HG02981 (cell line): Measurements from ENCODE around the gene CLMN.
"Not testable (repeated sequence)": the region's sequence is repeated elsewhere in the genome, so short reads cannot be mapped to it uniquely, and the experiment has no call there.

Source experiments
- ATAC-seq: cut with Tn5 transposase; IDR thresholded peaks from one replicate; pipeline ENCODE4 v1.9.1; 2021; ENCODE audit warnings: mild to moderate bottlenecking, moderate library complexity; ENCODE audit not compliant: unreplicated experiment

The CLMN gene

DNA sequence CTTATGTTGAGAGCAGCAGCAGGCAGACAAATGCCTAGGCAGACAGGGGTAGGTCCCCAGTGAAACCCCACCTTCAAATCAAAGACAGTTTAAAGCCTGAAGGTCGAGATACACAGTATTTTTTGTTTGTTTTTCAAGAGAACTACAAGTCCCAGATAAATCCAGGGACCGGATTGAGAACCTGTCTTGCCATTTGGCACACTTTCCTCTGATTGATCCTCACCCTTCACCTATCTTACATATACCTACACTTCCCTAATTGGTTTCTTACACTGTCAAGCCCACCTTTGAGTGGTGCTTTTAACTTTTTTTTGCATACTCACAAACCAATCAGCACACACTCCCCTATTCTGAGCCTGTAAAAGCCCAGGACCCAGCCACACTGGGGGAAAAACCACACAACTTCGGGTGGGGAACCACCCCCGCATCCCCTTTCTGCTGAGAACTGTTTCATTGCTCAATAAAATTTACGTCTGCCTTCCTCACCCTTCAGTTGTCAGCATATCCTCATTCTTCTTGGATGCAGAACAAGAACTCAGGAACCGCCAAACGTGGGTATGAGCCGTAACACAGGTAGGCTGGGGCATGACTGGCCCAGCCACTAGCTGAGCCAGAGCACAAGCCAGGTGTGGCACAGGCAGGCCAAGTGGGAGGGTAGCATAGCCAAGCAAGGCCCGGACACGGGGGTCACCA lies 173.5 kb downstream of the CLMN start:
- no peak for ATAC-seq

GRCh38 chr14:95144849-95145248 lies 174.9 kb downstream of the CLMN start:
- ATAC-seq: no peak

DNA sequence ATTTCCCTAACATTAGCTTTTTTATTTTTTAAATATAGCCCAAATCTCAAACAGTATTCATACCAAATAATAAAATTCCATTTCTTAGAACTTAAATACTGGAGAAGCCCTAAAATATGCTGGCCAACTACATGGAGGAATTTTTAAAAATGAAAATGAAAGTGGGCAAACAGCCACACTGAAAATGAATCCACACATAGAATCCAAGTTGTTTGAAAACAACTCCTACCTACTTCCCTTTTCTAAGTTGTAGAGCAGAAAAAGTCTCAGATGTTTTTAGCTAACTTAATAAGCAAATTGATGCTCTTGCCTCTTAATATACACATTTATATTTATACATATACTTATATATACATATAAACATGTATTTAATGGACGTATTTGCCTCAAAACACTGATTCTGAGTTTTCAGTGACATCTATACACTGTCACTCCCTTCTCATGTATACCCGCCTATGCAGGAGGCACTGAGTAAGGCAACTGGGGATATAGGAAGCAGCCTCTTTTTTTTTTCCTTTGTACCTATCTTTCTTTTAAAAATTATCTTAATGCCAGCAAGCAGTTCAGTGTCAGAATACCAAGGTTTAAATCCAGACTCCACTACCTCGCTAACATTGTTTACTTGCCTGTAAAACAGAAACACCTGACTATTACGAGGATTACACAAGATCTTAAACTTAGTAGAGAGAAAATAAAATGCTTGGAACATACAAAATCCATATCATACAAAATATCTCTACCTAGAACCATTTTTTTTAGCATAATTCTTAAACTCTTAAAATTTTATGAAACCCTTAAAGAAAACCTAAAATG lies 175.7 kb downstream of the CLMN start:
- no peak for ATAC-seq

DNA sequence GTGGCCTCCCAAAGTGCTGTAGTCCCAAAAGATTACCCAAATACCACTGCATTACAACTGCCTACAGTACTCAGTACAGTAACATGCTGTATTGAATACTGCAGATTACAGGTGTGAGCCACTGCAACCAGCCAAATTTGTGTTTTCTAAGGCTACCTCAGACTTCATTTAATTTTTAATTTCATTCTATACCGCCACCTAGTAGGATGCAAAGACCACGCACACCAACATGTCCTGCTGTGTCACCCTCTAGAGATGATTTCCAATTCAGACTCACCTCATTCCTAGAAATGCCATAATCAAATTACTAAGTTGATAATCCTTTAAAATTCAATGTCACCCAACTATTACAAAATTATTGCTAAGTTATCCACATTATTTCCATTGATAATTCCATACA lies 177.5 kb downstream of the CLMN start:
- ATAC-seq: no peak

DNA sequence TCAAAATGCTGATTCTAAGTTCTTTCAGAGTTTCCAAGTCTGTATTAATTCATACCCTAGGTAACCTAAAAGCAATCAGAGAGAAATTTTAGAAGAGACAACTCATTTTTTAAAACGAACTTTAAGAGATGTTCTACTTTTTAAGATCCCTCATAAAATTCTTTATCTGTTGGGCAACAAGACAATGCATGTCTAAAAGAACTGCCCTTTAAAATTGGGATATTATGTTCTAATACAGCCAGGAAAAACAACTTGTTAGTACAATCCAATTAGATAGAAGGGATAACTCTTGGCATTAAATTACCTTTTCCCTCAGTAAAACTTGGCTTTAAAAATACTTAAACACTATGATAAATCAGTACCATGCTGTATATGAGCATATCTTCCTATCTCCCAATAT lies 178.0 kb downstream of the CLMN start:
- ATAC-seq: no peak

- ATAC-seq: no peak
Measured at GRCh38 chr14:95140060-95140858, 179.4 kb downstream of the CLMN start.

- no peak for ATAC-seq
Measured at GRCh38 chr14:95138876-95139275, 180.8 kb downstream of the CLMN start.

GRCh38 chr14:95138455-95138854 lies 181.3 kb downstream of the CLMN start:
- ATAC-seq: not testable (repeated sequence)

DNA sequence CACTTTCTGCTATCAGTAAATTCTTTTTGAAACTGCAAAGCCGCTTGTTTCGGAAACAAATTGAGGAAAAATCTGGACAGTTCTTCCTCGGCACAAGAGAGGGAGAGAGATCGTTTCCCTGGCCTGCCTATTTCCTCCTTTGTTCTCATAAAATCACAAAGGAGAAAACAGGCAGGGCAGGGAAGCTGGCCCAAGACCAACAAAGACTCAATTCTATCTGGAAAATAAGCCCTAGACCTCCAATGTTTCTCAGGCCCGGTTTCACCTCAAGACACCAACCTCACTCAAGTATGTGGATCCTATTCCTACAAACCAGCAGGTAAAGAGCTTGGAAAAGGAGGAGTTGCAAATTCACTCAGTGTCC lies 181.9 kb downstream of the CLMN start:
- no peak for ATAC-seq

- ATAC-seq: no peak
Measured at GRCh38 chr14:95137164-95137803, 182.4 kb downstream of the CLMN start.

DNA sequence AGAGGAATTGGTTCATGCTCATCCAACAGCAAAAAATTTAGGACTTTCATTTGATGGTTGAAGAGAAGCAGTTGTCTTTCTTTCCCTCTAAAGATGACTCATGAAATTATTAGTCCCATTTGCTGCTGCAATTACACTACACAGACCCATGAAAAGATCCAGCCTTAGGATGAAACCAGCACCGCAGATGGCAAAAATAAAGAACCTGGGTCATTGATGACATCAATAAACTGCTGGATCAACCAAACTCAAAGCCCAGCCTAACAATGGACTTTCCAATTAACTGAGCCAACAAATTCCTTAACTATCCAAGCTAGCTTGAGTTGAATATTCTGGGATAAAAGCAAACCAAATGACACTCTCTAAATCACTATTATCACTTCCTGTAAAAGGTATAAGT lies 183.1 kb downstream of the CLMN start:
- ATAC-seq: no peak

GRCh38 chr14:95134304-95134933 lies 185.3 kb downstream of the CLMN start:
- no peak for ATAC-seq

- no peak for ATAC-seq
Measured at GRCh38 chr14:95133282-95133681, 186.4 kb downstream of the CLMN start.

DNA sequence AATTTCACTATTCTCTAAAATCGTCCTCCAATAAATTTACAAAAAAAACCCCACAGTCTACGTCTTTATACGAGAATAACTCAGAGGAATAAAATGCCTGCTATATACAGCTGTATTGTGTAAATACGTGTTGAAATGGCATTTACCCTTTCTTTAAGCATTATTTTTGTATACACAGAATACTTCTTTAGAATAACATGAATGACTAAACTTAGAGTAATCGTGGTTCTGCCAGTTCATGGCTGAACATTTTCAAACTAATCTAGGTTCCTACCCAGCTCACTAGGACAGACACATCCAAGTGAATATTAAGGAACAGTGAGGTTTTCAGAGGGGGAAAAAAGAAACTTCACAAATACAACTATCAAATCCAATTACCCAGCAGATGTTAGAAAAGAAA lies 186.9 kb downstream of the CLMN start:
- no peak for ATAC-seq
